Keratinocyte (primary cell): Measurements from ENCODE around the gene ARHGAP6. TPM values are rescaled to one million over a fixed set of nuclear protein-coding genes. Genes with fewer than 3 reads are reported as not detected.

Source experiments
- DNase-seq: peaks from one replicate; pipeline ENCODE4 v3.0.0-alpha.2; 2011; ENCODE audit warnings: low read depth, missing footprints, low spot score
- FAIRE-seq: peaks from 2 replicates; lab custom pipeline; 2011; peaks lifted over from hg19 to GRCh38; lab: Jason Lieb, UNC
- H2AFZ ChIP-seq: 2 replicates; pipeline ENCODE4 v1.6.0; 2012; ENCODE audit warnings: low read length, control low read depth, inconsistent platforms; ENCODE audit not compliant: control insufficient read depth
- H3K27ac ChIP-seq: 2 replicates; pipeline ENCODE4 v1.5.1; 2011; ENCODE audit warnings: low read length; ENCODE audit not compliant: control insufficient read depth, insufficient read depth
- H3K27me3 ChIP-seq: 3 replicates; pipeline ENCODE4 v1.6.0; 2011; ENCODE audit warnings: low read length; ENCODE audit not compliant: control insufficient read depth, insufficient read depth; ENCODE audit errors: extremely low read depth
- H3K36me3 ChIP-seq, 2 experiments: 2 replicates in 1 of 2; 3 replicates in 1 of 2; pipeline ENCODE4 v1.5.1; 2011; ENCODE audit warnings: low read length in 2 of 2, mild to moderate bottlenecking in 1 of 2; ENCODE audit not compliant: control insufficient read depth in 2 of 2, insufficient read depth in 2 of 2; ENCODE audit errors: extremely low read depth in 1 of 2
- H3K4me1 ChIP-seq: 3 replicates; pipeline ENCODE4 v1.5.1; 2011; ENCODE audit warnings: low read length; ENCODE audit not compliant: control insufficient read depth, insufficient read depth; ENCODE audit errors: extremely low read depth
- H3K4me2 ChIP-seq: 3 replicates; pipeline ENCODE4 v1.6.0; 2011; ENCODE audit warnings: low read depth, low read length; ENCODE audit not compliant: control insufficient read depth, insufficient read depth; ENCODE audit errors: extremely low read depth
- H3K4me3 ChIP-seq, 3 experiments: fragments of 200-600 bp in 1 of 3; sonication (generic) in 1 of 3; 2 replicates in 2 of 3; 3 replicates in 1 of 3; pipeline ENCODE4 v1.5.1; 2011 to 2016; ENCODE audit warnings: low read length in 3 of 3, mild to moderate bottlenecking in 3 of 3, control low read depth in 2 of 3, inconsistent platforms in 1 of 3, low read depth in 1 of 3, mixed read lengths in 1 of 3, mixed run types in 1 of 3, moderate library complexity in 1 of 3; ENCODE audit not compliant: control insufficient read depth in 2 of 3, insufficient read depth in 2 of 3; ENCODE audit errors: extremely low read depth in 1 of 3
- H3K79me2 ChIP-seq: 2 replicates; pipeline ENCODE4 v1.6.0; 2012; ENCODE audit warnings: low read length; ENCODE audit not compliant: control insufficient read depth, insufficient read depth
- H3K9ac ChIP-seq: 3 replicates; pipeline ENCODE4 v1.6.0; 2011; ENCODE audit warnings: low read length; ENCODE audit not compliant: control insufficient read depth, insufficient read depth; ENCODE audit errors: extremely low read depth
- H3K9me1 ChIP-seq: 3 replicates; pipeline ENCODE4 v1.6.0; 2011; ENCODE audit warnings: low read length; ENCODE audit not compliant: control insufficient read depth, insufficient read depth; ENCODE audit errors: extremely low read depth
- H3K9me3 ChIP-seq: 2 replicates; pipeline ENCODE4 v1.5.1; 2012; ENCODE audit warnings: low read depth, low read length; ENCODE audit not compliant: control insufficient read depth
- H4K20me1 ChIP-seq: 3 replicates; pipeline ENCODE4 v1.6.0; 2011; ENCODE audit warnings: low read length; ENCODE audit not compliant: control insufficient read depth, insufficient read depth; ENCODE audit errors: extremely low read depth
- CTCF ChIP-seq, 3 experiments: IDR thresholded peaks in 1 of 3; conservative IDR thresholded peaks in 1 of 3; optimal IDR thresholded peaks in 1 of 3; 2 replicates in 2 of 3; 3 replicates in 1 of 3; pipeline versions ENCODE3 to v1.5.1; 2011; ENCODE audit warnings: low read length in 3 of 3, mild to moderate bottlenecking in 3 of 3, moderate library complexity in 2 of 3, control low read depth in 1 of 3, inconsistent platforms in 1 of 3; ENCODE audit not compliant: insufficient read depth in 2 of 3; ENCODE audit errors: extremely low read depth in 1 of 3
- EZH2 ChIP-seq: IDR thresholded peaks from one replicate; pipeline ENCODE4 v1.6.1; 2012; ENCODE audit warnings: inconsistent platforms, mild to moderate bottlenecking, low read length, moderate library complexity
- dilution Hi-C: fragments of 300-500 bp; cut with MboI; formaldehyde crosslinking; loops from one replicate; pipeline ENCODE4 v1.7.0; 2020; ENCODE audit warnings: low sequenced_read_pairs; ENCODE audit not compliant: extremely low pct_ligation_motif_present
- polyA plus RNA-seq, 5 experiments: library from polyadenylated mRNA; depleted of rRNA in 3 of 5; stranded (reverse) in 3 of 5; stranded (forward) in 1 of 5; unstranded in 1 of 5; fragments of >200 nt; gene quantifications; 1 replicate in 1 of 5; 2 replicates in 3 of 5; 3 replicates in 1 of 5; pipeline versions ENCODE4 v1.2.1 to v1.2.3, GENCODE V29; 2011 to 2012; ENCODE audit warnings: missing spikeins in 2 of 5, low read depth in 1 of 5, low replicate concordance in 1 of 5

The ARHGAP6 gene
- polyA plus RNA-seq, 1 donor (not counting 4 experiments of a cell fraction or from before 2014, with no cell fraction given) = 0.01 TPM

DNA sequence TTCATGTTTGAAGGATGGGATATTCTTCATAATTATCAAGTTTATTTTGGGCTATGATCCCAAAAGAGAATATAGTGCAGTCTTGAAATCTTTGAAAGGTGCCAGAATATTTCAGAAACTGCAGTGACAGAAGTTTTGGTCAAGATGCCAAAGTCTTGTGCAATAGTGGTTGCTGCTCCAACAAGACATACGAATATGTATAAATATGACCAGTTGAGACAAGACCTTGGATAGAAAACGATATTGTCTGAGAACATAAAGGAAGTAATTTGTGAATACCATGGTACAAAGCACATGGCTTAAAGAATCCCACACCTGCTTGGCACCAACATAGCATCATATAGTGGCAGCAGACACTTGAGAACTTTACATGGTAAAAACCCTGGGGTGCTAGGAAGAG is 421.1 kb downstream of the ARHGAP6 start:
- H3K27me3 ChIP-seq = no peaks in the 10 kb centered on the region

DNA sequence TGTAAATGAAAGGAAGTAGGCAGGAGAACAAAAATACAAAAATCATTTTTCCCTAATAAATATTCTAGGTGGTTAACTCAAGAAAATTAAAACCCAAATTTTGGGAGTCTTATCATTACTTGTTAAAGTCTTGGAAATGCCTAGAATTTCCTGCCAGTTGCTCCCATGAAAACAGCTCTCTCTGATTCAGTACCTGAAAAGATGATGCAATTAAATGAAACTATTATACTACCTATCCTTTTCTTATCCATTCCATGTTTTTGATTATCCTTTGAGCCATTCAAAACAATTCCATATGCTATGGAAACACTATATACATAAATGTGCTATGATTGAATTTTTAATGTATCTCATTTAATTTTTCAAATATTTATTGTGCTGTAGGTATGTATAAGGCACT is 423.0 kb downstream of the ARHGAP6 start:
- Histone ChIP-seq H3K4me2 (no peak overlapping the region), H3K27me3 (no peaks in the 10 kb centered on the region), H3K9me1 (no peaks in the 10 kb centered on the region), H4K20me1 (no peaks in the 10 kb centered on the region), H3K36me3 (no peaks in the 10 kb centered on the region), H3K27ac (no peak overlapping the region), H3K79me2 (no peaks in the 10 kb centered on the region), H3K9ac (no peak overlapping the region), H3K4me1 (peaks cover 5% of the 10 kb centered on the region), H2AFZ (no peak overlapping the region), H3K4me3 (no peak overlapping the region), H3K9me3 (no peaks in the 10 kb centered on the region)
- FAIRE-seq = no peak
- no peak for DNase-seq
- TF ChIP-seq CTCF (optimal IDR thresholded peaks at IDR 0.05 in 1 of 3, IDR thresholded peaks at IDR 0.05 in 1 of 3, conservative IDR thresholded peaks at IDR 0.05 in 1 of 3; ENCODE audit: extremely low read depth in 1 of 3, insufficient read depth in 2 of 3, low read length in 3 of 3) = no peak
- TF ChIP-seq EZH2 = no peak
- dilution Hi-C loops = no loop called here

More for the DNA sequence above, 421.1 kb downstream of the ARHGAP6 start:
- FAIRE-seq = peak; percentile 49
- Histone ChIP-seq H3K4me3 (no peak overlapping the region), H3K79me2 (no peaks in the 10 kb centered on the region), H3K9me3 (no peaks in the 10 kb centered on the region), H3K36me3 (no peaks in the 10 kb centered on the region), H4K20me1 (no peaks in the 10 kb centered on the region), H3K9me1 (no peaks in the 10 kb centered on the region), H3K4me1 (peaks cover 5% of the 10 kb centered on the region), H3K27ac (no peak overlapping the region), H3K9ac (no peak overlapping the region), H3K4me2 (no peak overlapping the region), H2AFZ (no peak overlapping the region)
- dilution Hi-C loops = no loop called here
- no peak for TF ChIP-seq EZH2
- no peak for TF ChIP-seq CTCF (optimal IDR thresholded peaks at IDR 0.05 in 1 of 3, IDR thresholded peaks at IDR 0.05 in 1 of 3, conservative IDR thresholded peaks at IDR 0.05 in 1 of 3; ENCODE audit: extremely low read depth in 1 of 3, insufficient read depth in 2 of 3, low read length in 3 of 3)
- peak; percentile 17 for DNase-seq
